GM21528 (cell line): Measurements from ENCODE around the gene FAM98C.

Experiments used
- ATAC-seq: cut with Tn5 transposase; IDR thresholded peaks from one replicate; pipeline ENCODE4 v1.9.1; 2021; ENCODE audit warnings: mild to moderate bottlenecking, moderate library complexity; ENCODE audit not compliant: unreplicated experiment, low FRiP score

Gene FAM98C

GRCh38 chr19:38376576-38376975 lies 26.3 kb upstream of the FAM98C start:
- ATAC-seq = no peak

GRCh38 chr19:38377052-38377451 lies 25.8 kb upstream of the FAM98C start:
- no peak for ATAC-seq

- ATAC-seq = no peak
Measured at GRCh38 chr19:38378866-38379265, 24.0 kb upstream of the FAM98C start.

DNA sequence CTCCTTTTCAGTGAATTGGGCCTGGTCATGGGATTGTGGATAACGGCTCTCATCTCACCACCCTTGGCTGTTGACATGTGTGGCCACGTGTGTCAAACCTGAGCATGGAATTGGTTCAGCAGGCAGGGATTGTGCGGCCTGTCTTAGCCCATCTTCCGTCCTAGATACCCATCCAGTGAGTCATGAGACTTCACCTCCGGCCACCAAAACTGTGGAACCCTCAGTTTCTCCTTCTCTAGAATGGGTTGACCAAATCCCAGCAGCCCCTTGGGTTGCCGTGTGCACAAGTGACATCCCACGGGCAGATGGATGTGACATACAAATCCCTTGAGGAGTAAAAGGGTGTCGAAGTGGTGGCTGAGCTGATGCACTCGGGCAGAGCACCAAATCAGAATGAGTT lies 21.8 kb upstream of the FAM98C start:
- no peak for ATAC-seq

DNA sequence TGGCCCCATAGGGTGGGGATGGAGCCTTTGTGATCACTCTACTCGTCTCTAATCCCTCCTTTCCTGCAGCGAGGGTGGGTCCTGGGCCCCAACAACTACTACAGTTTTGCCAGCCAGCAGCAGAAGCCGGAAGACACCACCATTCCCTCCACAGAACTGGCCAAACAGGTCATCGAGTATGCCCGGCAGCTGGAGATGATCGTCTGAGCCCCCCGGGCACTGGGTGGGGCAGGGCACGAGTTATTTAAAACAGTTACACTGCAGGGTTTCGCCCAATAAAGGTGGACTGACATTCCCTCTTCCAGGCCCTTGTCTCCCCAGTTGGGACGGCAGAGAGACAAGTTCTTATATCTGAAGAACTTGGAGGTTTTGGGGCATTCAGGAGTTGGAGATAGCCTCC lies 19.7 kb upstream of the FAM98C start:
- no peak for ATAC-seq

DNA sequence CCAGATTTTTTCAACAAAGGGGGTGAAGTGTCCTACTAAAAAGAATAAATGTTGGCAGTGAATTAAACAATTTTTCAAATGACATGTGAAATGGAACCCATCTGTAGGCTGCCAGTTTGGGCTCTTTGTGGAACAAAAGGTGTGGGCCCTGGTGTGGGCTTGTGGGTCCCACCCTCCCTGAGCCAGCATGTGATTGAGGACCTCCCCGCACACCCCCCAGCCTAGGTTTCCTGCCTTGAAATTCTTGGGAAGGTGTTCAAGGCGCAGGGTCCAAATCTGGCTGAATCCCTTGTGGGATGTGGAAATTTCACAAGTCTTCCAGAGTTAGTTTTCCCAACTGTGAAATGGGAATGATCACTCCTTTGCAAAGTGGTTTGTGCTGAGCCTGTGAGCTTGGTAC lies 19.1 kb upstream of the FAM98C start:
- ATAC-seq = no peak

DNA sequence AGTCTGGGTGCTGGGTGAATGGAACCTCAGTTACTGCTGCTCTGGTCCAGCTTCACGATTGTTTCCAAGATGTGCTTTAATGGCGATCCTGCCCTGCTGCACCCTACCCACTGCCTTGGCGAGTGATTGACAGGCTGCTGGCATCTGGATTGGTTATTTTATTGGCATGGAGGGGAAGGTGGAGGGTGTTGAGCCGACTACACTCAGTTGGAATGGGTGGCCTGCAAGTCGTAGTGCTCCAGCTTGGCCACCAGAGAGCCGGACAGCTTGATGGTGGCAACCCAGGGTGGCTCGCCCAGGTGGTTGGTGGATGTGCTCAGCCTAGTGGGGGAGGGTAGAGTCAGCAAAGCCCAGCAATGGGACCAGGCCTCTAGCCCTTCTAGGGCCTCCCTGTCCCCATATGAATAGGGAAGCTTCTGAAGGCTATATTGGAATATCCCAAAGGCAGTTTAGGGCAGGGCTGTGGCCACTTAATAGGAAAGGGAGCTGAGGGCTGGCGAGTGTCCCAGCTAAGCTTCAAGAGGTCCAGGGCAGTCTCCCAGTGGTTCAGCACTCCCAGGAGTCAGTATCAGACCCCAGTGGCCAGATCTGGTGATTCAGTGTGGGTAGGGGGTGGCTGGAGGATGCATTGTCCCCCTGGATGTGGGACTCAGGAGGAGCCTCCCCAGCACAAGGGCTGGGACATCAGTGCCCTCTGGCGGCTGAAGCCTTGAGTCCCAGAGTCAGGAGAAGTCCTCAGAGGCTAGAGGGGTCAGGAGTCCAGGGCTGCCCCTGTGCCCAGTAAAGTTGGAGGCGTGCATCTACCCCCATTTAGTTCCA lies 18.5 kb upstream of the FAM98C start:
- ATAC-seq = no peak

DNA sequence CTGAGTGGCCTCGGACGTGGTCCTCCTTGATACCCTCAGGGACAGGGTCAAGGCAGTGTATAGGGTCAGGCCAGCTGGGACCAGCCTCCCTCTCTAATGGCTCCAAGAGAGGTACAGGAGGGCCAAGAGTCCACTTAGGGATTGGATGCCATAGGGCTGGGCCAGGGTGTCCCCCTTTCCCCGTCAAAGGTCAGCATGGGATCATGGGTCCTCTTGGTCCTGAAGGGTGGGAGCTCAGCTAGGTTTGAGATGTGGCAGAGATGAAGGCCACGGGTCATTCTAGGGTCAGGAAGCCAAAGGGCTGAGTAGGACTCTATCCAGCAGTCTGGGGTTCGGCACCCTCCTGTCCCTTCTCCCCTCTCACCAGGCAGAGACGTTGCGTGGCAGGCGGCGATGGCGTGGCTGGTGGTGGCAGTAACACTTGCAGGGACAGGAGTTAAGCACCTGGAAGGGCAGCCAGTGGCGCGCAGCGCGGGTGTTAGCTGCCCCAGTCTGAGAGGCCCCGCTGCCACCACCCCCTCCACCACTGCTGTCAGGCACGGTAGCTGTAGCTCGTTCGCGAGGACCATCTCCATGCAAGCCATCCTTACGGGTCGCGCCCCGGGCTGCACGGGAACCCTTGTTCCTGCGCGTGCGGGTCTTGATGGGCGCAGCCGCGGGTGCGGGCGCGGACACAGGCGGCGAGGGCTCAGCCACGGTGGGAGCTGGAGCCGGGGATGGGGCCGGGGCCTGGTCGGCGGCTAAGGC lies 17.7 kb upstream of the FAM98C start:
- ATAC-seq = no peak

DNA sequence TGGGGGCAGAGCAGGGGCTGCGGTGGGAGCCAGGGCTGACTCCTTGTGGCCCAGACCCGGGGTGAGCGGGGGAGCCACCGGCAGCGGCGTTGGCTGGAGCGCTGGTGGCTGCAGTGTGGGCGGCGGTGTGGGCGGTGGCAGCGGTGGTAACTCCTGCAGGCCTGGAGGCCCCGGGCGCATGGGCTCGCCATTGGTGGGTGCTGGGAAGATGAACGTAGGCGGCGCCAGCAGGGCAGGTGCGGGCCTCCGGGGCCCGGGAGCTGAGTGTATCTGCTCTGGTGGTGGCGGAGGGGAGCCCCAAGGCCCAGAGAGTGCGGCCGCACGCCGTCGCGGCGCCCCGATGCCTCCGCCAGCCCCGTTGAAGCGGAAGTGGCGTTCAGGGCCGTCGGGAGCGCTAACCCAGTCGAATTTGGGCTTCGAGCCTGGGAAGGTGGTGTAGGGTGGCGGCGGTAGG lies 17.1 kb upstream of the FAM98C start:
- no peak for ATAC-seq

DNA sequence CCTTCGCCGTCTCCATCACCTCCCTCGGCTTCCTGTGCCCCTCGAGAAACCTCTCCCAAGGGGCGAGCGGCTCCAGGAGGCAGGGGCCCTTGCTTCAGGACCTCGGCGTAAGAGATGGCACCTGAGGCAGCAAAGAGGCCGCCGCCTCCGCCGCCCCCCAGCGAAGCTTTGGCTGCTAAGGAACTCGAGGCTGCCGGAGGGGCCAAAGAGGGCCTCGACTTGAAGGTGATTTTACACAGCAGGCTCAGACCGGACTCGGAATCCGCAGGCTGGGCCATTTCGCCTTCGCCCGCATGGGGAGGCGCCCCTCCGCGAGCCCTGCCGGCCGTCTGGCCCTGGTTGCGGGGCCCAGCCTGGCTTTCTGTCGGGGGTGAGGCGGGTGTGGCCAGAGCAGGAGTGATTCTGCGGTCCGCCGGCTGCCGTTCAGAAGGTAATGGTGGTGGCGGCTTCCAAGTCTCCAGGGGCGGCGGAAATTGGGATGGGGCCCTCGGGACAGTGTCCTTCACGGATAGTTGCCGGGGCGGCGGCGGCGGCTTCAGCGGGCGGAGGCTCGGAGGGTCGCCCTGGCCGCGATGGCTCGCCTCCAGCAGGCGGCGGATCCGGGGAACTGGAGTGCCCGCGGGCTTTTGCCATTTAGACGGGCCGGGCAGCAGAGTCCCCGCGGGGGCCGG lies 16.5 kb upstream of the FAM98C start:
- no peak for ATAC-seq

DNA sequence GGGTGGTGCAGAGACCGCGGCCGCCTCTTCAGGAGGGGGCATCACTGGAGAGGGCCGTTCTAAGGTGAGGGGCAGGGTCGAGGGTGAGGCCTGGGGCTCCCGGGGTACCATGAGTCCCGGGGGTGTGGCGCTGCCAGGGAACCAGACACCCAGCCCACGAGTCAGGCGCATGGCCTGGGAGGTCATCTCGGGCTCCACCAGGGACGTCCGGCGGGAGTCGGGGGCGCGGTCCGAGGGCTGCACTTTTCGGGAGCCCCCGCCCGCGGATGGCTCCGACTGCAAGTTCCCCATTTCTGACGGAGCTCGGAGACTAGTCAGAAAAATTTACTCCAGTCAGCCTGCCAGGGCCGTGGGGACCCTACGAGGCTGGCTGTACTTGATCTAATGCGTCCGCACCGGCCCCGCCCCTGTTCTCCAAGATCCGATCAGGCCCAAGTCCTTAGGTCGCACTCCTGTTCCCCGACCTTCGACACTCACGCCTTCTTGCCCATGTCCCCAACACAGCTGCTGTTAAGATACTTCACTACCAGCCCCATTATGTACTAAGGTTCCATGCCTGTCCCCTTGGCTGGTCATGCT lies 15.8 kb upstream of the FAM98C start:
- ATAC-seq = no peak

DNA sequence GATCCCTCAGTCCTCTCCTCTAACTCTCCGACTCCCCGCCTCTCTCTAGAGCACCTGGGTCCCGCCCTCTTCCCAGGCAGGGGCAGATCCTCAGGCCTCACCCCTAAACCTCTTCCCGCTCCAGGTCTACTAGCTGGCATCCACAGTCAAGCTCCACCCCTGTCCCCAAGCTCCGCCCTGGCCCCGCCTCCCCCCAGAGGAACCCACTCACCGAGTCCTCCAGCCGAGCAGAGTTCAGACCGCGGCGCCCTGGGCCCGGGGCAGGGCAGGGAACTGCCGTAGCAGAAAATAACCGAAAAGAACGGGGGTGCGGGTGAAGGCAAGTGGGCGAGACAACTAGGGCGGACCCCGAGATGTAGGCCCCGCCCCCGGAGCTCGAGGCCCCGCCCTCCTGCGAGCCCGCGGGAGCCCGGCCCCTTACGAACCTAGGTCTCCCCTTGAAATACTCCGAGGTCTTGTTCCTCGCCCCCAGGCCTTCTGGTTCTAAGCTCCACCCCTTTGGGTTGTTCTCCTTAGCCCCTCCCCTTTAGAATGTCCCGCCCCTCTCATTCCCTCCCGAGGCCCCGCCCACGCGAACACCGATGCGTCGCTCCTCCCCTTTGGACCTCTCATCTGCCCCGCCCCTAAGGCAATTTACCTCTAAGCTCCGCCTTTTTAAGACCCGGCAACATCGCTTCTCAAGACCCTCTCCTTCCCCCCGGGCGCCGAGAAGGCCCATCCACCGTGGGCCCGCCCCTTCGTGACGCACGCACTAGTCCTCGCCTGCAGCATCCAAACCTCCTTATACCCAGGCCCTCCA lies 15.1 kb upstream of the FAM98C start, which contains the start of gene GGN:
Gene GGN, minus strand, starts transcription at position 485 of the 799 bp plus-strand sequence. CDS start 773 bp downstream, outside the sequence.
- ATAC-seq = no peak

- ATAC-seq = no peak
Measured at GRCh38 chr19:38388349-38389100, 14.4 kb upstream of the FAM98C start, which contains the start of gene SPRED3. SPRED3 (plus strand) TSS chr19:38388697; CDS start chr19:38390303, 1,606 bp downstream.

DNA sequence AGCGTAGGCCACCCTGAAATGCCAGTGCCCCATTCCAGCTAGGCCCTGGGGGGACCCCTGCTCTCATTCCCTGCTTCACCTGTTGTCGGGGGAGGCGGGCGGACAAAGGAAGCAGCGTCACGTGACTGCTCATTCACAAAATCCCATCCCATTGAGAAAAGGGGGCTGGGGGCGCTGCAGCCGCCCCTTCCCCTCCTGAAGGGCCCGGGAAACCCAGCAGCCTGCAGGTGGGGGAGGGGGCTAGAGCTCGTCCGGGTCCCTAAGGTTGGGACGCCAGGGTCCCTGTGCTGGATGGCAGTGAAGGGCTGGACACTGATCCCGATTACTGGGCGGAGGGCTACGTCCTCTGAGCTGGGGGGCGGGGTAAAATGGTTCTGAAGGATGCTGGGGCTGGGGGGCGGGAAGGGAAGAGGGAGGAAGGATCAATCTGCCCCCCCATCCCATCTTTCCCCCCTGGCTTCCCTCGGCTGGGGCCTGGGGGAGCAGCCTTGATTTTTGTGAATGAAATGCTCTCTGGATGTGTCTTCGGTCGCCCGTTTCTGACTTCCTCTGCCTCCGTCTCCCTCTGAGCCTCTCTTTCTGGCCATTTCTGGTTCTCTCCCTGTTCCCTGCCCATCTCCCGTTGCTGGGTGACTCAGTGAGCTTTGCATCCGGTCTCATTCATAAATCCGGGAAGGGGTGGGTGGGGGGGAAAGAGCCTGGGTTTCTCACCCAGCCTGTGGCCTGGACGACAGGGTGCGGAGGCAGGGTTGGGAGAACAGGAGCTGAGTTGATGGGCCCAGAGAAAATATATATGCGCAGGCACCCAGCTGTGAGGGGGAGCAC lies 13.6 kb upstream of the FAM98C start:
- no peak for ATAC-seq

DNA sequence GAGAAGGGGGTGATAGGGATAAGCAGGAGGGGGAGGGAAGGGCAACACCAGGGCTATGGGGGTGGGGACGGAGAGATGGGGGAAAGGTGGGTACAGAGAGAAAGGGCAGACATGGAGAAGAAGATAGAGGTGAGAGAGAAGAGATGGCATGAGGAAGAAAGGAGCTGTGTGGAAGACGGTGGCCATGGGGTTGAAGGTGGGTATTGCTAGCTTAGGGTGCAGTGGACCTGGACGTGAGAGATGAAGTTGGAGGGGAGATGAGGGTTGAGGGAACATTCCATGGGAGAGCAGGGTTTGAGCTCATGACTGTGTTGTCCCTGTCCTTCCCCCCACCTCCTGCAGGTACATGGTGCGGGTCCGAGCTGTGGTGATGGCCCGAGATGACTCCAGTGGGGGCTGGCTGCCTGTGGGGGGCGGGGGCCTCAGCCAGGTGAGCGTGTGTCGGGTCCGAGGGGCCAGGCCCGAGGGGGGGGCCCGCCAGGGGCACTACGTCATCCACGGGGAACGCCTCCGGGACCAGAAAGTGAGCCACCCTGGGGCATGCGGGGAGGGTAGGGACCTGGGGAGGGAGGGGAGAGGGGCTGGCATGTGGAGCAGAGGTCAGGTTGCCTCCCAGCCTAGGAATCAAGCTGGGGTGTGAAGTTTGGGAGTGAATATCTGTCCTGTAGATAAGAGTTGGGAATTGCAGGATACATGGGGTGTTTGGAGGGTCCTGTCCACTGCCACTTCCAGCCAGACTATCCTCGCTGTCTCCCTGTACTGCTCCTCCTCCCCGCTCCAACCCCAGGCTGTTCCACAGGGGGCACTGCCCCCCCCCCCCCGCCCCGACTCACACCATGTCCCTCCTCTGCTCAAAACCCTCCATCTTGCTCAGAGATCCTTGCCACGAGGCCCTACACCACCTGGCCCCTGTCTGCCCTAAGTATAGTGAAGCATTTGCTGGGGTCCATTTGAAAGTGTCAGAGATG lies 12.7 kb upstream of the FAM98C start:
- ATAC-seq = no peak

DNA sequence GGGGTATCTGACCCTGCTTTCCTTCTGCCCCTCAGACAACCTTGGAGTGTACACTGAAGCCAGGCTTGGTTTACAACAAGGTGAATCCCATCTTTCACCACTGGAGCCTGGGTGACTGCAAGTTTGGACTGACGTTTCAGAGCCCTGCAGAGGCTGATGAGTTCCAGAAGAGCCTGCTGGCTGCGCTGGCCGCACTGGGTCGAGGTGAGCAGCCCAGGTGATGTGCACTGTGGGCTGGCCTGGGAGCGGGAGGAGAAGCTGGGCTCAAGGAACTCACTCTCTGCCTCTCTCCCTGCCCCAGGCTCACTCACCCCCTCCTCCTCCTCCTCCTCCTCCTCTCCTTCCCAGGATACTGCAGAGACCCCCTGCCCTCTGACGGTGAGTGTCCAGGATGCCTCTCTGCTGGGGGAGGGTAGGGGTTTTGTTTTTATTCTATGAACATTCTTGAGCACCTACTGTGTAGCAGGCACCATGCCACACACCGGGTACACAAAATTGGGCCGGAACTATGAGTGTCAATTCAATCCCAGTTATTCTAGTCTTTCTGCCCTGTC lies 10.9 kb upstream of the FAM98C start:
- ATAC-seq = no peak
